HT-29 (cell line): ENCODE data around the gene CERK. TPM values are rescaled to one million over a fixed set of nuclear protein-coding genes. Genes with fewer than 3 reads are reported as not detected.
"Not testable (repeated sequence)": the region's sequence is repeated elsewhere in the genome, so short reads cannot be mapped to it uniquely, and the experiment has no call there.

Source experiments
- DNase-seq: peaks from one replicate; pipeline ENCODE4 v3.0.0-alpha.2; 2015; ENCODE audit warnings: low spot score
- total RNA-seq: library from RNA; depleted of rRNA; stranded (reverse); fragments of >200 nt; shearing (Covaris generic); gene quantifications from 2 replicates; pipeline ENCODE4 v1.2.3, GENCODE V29; 2014

Gene CERK
- total RNA-seq, 1 experiment from 2014 or later, result 18.6 TPM

- DNase-seq, result no peak
These were observed 11.9 kb upstream of the CERK start for GRCh38 chr22:46749682-46750529.

GRCh38 chr22:46748908-46749675, 11.0 kb upstream of the CERK start:
- peak; percentile 15 for DNase-seq

GRCh38 chr22:46748206-46748907, 10.3 kb upstream of the CERK start:
- DNase-seq, result no peak

DNA sequence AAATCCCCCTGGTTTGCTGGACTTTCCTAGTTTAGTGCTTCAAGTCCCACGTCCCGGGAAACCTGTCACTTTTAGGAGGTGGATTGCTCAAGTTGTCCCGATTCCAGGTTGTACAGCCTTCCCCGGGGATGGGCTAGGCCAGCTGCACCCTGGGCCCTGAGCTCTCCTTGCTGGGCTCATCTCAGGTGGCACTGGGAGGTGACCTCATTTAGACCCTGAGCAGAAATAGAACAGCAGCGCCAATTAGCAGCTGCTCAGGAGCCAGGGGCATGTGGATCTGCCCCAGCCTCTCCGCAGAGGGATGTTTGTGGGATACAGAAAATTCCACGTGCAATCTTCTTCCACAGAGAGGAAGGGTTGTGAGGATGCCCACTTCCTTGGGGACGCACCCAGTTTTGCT, 9.6 kb upstream of the CERK start:
- DNase-seq, result no peak

GRCh38 chr22:46746620-46747019, 8.6 kb upstream of the CERK start:
- DNase-seq, result no peak

DNA sequence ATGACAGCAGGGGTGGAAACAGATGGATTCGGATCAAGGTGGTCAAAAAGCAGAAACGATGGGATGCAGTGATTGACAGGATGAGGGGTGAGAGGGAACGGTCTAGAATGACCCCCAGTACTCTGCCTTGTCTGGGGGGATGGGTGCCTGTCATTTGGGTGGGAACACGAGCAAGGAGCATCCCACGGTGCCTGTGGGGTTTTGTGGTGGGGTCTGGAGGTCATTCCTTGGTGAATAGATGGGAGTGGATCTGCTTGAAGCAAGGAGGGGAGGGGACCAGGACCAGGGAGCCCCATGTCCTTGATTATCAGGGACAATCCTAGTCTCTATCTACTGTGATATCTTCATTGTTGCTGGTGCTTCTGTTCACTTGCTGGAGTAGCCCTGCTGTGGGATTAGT, 8.1 kb upstream of the CERK start:
- DNase-seq, result no peak

GRCh38 chr22:46744581-46744980, 6.5 kb upstream of the CERK start:
- DNase-seq, result no peak

DNA sequence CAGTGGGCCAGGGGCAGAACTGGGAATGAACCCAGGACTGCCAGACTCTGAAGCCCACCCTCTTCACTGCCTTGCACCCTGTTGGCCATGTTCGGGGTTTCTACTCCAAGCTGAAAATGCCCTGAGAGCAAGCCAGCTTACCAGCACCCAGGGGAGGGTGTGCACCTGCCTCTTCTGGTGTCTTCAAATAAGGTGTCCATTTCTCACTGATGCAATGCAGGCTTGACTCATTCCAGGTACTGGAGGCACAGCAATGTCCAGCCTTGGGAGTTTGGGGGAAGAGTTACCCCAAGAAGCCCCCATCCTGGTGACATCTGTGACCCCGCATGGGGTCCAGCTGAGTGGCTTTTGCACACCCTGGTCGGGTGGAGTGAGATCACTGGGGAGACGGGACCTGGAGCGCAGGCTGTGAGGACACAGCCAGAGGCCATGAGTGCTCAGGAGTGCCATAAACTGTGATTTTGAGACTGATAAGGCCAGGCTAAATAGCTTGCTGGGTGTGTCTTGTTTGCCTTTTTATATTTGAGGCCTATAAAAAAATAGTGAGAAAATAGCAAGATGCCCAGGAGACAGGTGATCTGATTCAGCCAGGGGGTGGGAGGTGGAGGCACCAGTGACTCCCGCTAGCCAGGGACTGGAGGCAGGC, 4.6 kb upstream of the CERK start:
- DNase-seq, result peak; percentile 52

- DNase-seq, result no peak
These were observed 4.0 kb upstream of the CERK start for GRCh38 chr22:46741974-46742519.

GRCh38 chr22:46740910-46741780, 3.1 kb upstream of the CERK start:
- no peak for DNase-seq

DNA sequence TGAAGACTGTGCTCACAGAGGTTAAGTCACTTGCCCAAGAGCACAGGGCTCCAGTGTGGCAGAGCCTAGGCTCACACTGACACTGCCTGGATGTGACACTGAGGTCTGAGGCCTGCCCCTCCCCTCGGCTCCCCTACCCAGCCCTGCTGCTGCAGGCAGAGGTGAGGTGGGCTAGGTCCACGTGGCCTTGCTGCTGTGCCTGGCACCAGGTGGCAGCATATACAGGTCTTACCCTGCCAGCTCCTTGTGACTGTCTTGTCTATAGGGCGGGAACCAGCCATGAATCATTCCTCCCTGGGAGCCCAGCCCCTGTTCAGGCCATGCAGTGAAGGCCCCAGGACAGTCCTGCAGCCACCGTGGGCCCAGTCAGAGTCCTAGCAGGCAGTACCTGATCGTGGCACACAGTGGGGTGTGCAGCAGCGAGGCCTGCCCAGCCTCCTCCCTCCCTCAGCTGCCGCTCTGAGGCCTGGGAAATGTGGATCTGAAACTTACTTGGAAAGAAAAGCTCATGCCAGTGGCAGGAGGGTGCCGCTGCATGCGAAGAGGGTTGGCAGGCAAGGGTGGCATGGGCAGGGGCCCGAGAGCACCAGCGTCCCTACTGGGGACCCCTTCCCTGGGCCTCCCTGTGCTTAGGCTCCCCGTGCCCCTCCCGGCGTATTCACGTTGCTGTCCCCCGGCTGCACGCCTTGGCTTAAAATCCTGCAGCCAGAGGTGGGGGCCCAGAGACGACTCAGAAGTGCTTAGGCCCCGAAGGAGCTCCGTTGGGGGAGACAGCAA, 1.2 kb upstream of the CERK start:
- DNase-seq, result peak; percentile 70

DNA sequence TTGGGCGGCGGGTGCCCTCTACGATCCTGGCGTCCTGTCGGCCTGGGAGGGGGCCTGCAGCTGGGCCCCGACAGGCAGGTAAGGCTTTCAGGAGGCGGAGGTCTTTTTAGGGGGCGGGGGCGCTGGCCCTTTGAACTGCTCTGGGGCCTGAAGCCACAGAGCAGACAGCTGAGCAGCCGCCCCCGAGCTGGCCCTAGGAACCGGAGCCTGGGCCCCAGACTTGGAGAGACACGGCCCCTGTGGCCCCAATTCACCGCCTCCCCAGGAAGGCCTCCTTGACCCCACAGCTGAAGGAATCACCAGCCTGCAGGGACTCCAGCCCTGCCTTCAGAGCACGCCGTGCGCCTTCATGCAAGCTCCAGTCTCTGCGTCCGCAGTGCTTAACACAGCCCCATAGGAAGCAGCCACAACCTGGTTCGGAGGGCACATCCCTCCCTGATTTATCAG, 618 bp upstream of the CERK start:
- no peak for DNase-seq

DNA sequence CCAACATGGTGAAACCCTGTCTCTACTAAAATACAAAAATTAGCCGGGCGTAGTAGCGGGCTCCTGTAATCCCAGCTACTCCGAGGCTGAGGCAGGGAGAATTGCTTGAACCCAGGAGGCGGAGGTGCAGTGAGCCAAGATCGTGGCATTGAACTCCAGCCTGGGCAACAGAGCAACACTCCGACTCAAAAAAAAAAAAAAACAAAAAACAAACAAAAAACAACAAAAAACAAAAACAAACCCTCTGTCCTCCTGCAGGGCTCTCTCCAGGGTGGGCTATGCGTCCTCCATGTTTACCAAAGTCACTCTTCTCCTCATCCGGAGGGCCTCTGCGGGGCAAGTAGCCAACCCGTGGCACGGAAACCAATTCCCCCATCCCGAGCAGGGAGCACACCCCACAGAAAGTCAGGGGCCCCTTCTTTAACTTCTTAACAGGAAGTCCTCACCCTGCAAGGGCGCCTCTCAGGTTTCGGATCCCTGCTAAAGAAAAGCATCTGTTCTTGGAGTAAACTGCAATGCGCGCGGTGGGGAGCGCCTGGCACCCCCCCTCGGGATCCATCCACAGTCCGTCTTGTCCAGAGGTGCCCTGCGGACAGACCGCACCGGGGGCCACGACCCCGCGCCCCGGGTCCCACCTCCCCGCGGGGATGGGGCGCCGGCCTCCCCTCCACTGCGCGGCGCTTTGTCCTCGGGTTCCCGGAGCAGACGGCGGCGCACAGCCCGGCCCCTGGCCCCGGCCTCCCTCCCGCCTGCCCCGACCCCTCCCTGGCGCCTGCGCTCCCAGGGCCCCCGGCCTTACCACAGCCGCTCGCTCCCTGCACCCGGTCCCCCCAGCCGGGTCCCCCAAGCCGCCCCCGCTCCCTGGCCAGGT, 712 bp downstream of the CERK start:
- DNase-seq, result peak; percentile 6

DNA sequence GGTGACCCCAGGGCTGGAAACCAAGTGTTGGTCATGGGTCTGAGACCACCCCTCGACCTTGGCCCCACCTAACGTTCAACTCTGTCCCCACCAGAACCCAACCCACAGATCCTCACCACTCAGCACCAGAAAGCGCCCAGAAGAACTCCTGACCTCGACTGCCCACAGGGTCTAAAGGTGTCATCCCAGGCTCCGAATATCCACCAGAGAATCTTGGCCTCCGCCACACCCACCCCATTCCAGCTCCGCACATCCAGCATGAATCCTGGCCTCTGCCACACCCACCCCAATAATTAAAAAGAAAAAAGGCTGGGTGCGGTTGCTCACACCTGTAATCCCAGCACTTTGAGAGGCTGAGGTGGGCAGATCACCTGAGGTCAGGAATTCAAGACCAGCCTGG, 1.3 kb downstream of the CERK start:
- no peak for DNase-seq

GRCh38 chr22:46735747-46736608, 2.1 kb downstream of the CERK start:
- DNase-seq, result no peak

GRCh38 chr22:46734830-46735453, 3.1 kb downstream of the CERK start:
- DNase-seq, result peak; percentile 27

DNA sequence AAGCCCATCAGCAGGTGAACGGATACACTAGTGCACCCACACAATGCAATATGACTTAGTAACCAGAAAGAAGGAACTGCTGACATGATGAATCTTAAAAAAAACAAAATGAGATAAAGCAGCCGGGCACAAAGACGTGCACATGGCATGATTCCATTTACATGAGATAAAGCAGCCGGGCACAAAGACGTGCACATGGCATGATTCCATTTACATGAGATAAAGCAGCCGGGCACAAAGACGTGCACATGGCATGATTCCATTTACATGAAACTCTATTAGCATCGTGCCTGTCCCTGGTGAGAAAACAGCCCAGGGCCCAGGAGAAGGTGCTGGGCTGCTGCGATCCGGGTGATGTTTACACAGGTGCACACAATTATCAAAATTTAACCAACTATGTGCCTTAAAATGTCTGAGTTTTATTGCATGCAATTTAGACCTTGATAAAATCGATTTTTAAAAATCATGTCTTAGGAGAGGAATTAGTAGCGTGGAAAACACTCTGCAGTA, 3.8 kb downstream of the CERK start:
- not testable (repeated sequence) for DNase-seq
